H9 (cell line): ENCODE results near the gene MAN1A1. TPM values are rescaled to one million over a fixed set of nuclear protein-coding genes. Genes with fewer than 3 reads are reported as not detected.

Source experiments
- DNase-seq: peaks from one replicate; pipeline ENCODE4 v3.0.0-alpha.2; 2017
- H2AFZ ChIP-seq: one replicate; pipeline ENCODE4 v1.6.1; 2013; ENCODE audit warnings: mild to moderate bottlenecking, low read length, control low read depth, moderate library complexity
- H2AK5ac ChIP-seq: 2 replicates; pipeline ENCODE4 v1.6.1; 2013; ENCODE audit warnings: low read length, control low read depth, mixed read lengths; ENCODE audit not compliant: insufficient read length
- H2BK120ac ChIP-seq: one replicate; pipeline ENCODE4 v1.6.1; 2013; ENCODE audit warnings: low read depth, mild to moderate bottlenecking, low read length, control low read depth, inconsistent platforms; ENCODE audit not compliant: poor library complexity, severe bottlenecking
- H2BK12ac ChIP-seq: 2 replicates; pipeline ENCODE4 v1.6.1; 2013; ENCODE audit warnings: low read length, control low read depth, mixed read lengths, low read depth; ENCODE audit not compliant: insufficient read length
- H2BK15ac ChIP-seq: 2 replicates; pipeline ENCODE4 v1.6.1; 2013; ENCODE audit warnings: low read depth, low read length, control low read depth
- H2BK20ac ChIP-seq: one replicate; pipeline ENCODE4 v1.6.1; 2013; ENCODE audit warnings: low read depth, mild to moderate bottlenecking, low read length, control low read depth, inconsistent platforms; ENCODE audit not compliant: poor library complexity, severe bottlenecking
- H2BK5ac ChIP-seq: 2 replicates; pipeline ENCODE4 v1.6.1; 2013; ENCODE audit warnings: low read length, control low read depth, mixed read lengths; ENCODE audit not compliant: insufficient read length
- H3K14ac ChIP-seq: 2 replicates; pipeline ENCODE4 v1.6.1; 2013; ENCODE audit warnings: low read length, control low read depth; ENCODE audit not compliant: insufficient read depth
- H3K18ac ChIP-seq: 2 replicates; pipeline ENCODE4 v1.6.1; 2013; ENCODE audit warnings: low read depth, mild to moderate bottlenecking, mixed read lengths, low read length, control low read depth; ENCODE audit not compliant: insufficient read length
- H3K23ac ChIP-seq: 2 replicates; pipeline ENCODE4 v1.6.1; 2013; ENCODE audit warnings: low read length, control low read depth, mixed read lengths, low read depth; ENCODE audit not compliant: insufficient read length
- H3K23me2 ChIP-seq: 2 replicates; pipeline ENCODE4 v1.6.1; 2013; ENCODE audit warnings: low read depth, mild to moderate bottlenecking, mixed read lengths, low read length, control low read depth; ENCODE audit not compliant: insufficient read length, poor library complexity, severe bottlenecking
- H3K27ac ChIP-seq: 2 replicates; pipeline ENCODE4 v1.5.1; 2013; ENCODE audit warnings: low read length, control low read depth, mixed read lengths, low read depth; ENCODE audit not compliant: insufficient read length
- H3K27me3 ChIP-seq: 2 replicates; pipeline ENCODE4 v1.6.1; 2013; ENCODE audit warnings: low read length, control low read depth, inconsistent platforms; ENCODE audit not compliant: insufficient read depth
- H3K4ac ChIP-seq: 2 replicates; pipeline ENCODE4 v1.6.1; 2013; ENCODE audit warnings: low read depth, mild to moderate bottlenecking, control low read depth, inconsistent platforms, low read length, moderate library complexity
- H3K4me1 ChIP-seq: 2 replicates; pipeline ENCODE4 v1.6.1; 2013; ENCODE audit warnings: low read length, control low read depth, inconsistent platforms; ENCODE audit not compliant: insufficient read depth
- H3K4me2 ChIP-seq: 2 replicates; pipeline ENCODE4 v1.6.1; 2013; ENCODE audit warnings: low read length, control low read depth, mixed read lengths; ENCODE audit not compliant: insufficient read length, insufficient read depth
- H3K56ac ChIP-seq: 2 replicates; pipeline ENCODE4 v1.6.1; 2013; ENCODE audit warnings: low read depth, mild to moderate bottlenecking, mixed read lengths, low read length, control low read depth; ENCODE audit not compliant: insufficient read length
- H3K79me1 ChIP-seq: 2 replicates; pipeline ENCODE4 v1.6.1; 2013; ENCODE audit warnings: low read depth, mild to moderate bottlenecking, moderate library complexity, low read length, control low read depth, inconsistent platforms; ENCODE audit not compliant: insufficient read depth, poor library complexity, severe bottlenecking
- H3K79me2 ChIP-seq: 2 replicates; pipeline ENCODE4 v1.6.1; 2013; ENCODE audit warnings: low read length, control low read depth, inconsistent platforms; ENCODE audit not compliant: insufficient read depth
- H3K9ac ChIP-seq: 2 replicates; pipeline ENCODE4 v1.6.1; 2013; ENCODE audit warnings: low read length, control low read depth, mixed read lengths; ENCODE audit not compliant: insufficient read length; ENCODE audit errors: extremely low read depth
- H3K9me3 ChIP-seq: one replicate; pipeline ENCODE4 v1.6.1; 2013; ENCODE audit warnings: low read depth, low read length, inconsistent platforms; ENCODE audit not compliant: control insufficient read depth
- H3T11ph ChIP-seq: one replicate; pipeline ENCODE4 v1.6.1; 2013; ENCODE audit warnings: mild to moderate bottlenecking, low read length, control low read depth, inconsistent platforms
- H4K20me1 ChIP-seq: one replicate; pipeline ENCODE4 v1.6.1; 2013; ENCODE audit not compliant: control insufficient read depth, insufficient read length, insufficient read depth
- H4K5ac ChIP-seq: 2 replicates; pipeline ENCODE4 v1.6.1; 2013; ENCODE audit warnings: low read depth, mild to moderate bottlenecking, mixed read lengths, low read length, control low read depth; ENCODE audit not compliant: insufficient read length
- H4K8ac ChIP-seq: replicated peaks from 2 replicates; pipeline ENCODE4 v1.6.1; 2013; ENCODE audit warnings: low read length, control low read depth, mixed read lengths, low read depth; ENCODE audit not compliant: insufficient read length
- H4K91ac ChIP-seq: 2 replicates; pipeline ENCODE4 v1.6.1; 2013; ENCODE audit warnings: low read depth, mild to moderate bottlenecking, moderate library complexity, mixed read lengths, low read length, control low read depth; ENCODE audit not compliant: insufficient read length
- H3K27ac Mint-ChIP-seq, 3 experiments: 2 replicates in 2 of 3; 3 replicates in 1 of 3; pipeline ENCODE4 v1.8.0; 2020 to 2021; ENCODE audit warnings: mixed read lengths in 3 of 3, mild to moderate bottlenecking in 1 of 3, moderate library complexity in 1 of 3
- H3K27me3 Mint-ChIP-seq: 2 replicates; pipeline ENCODE4 v1.8.0; 2021; ENCODE audit warnings: low read depth, mild to moderate bottlenecking, moderate library complexity, mixed read lengths
- H3K36me3 Mint-ChIP-seq, 3 experiments: 2 replicates in 2 of 3; 3 replicates in 1 of 3; pipeline ENCODE4 v1.8.0; 2020 to 2021; ENCODE audit warnings: low read depth in 3 of 3, mixed read lengths in 3 of 3; ENCODE audit not compliant: insufficient read depth in 1 of 3
- H3K4me1 Mint-ChIP-seq, 2 experiments: 2 replicates each; pipeline ENCODE4 v1.8.0; 2020; ENCODE audit warnings: mixed read lengths in 2 of 2
- H3K4me3 Mint-ChIP-seq, 2 experiments: 2 replicates in 1 of 2; 3 replicates in 1 of 2; pipeline ENCODE4 v1.8.0; 2020 to 2021; ENCODE audit warnings: mild to moderate bottlenecking in 2 of 2, mixed read lengths in 2 of 2, moderate library complexity in 1 of 2
- H3K9me3 Mint-ChIP-seq, 2 experiments: 2 replicates in 1 of 2; 3 replicates in 1 of 2; pipeline ENCODE4 v1.8.0; 2020; ENCODE audit warnings: mild to moderate bottlenecking in 2 of 2, mixed read lengths in 2 of 2, moderate library complexity in 1 of 2
- WGBS: extraction: QIAGEN DNeasy Blood & Tissue Kit; methylation state at CpG from one replicate; pipeline ENCODE4 v1.1.7; 2013; ENCODE audit warnings: missing lambda C conversion rate, low lambda C conversion rate, mixed read lengths; ENCODE audit not compliant: insufficient read length; ENCODE audit errors: extremely low coverage; 5-methylcytosine and 5-hydroxymethylcytosine counted together
- total RNA-seq: library from RNA; stranded (reverse); gene quantifications from 2 replicates; pipeline ENCODE4 v1.2.1, GENCODE V29; 2021
- TF ChIP-seq, protein P1 (sequence below): fragments of 200-600 bp; sonication (generic); conservative IDR thresholded peaks from 3 replicates; pipeline ENCODE4 v1.8.0; 2021; ENCODE audit warnings: antibody characterized with exemption, mild to moderate bottlenecking

MAN1A1 gene
- total RNA-seq, 1 experiment from 2014 or later: 1.6 TPM

DNA sequence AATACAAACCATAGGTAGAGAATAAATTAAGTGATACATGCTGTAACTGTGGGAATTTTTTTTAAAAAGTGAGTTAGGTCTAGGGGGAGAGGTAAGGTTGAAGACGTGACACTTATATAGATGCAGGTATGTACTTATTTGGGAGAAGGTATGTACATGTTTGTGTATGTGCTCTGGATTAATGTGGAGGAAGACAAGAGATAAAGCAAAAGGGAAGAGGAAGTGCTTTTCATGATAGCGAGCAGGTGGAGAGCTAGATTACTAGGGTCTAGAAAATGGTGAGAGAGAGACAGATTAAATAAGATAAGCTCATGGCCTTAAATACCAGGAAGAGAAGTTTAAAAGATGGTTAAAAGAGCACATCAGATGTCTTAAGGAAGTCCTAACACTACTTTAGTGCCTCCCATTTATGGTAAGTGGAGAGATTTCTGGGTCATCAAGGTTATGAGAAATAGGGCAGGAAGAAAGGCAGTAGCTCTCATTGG lies 92.5 kb downstream of the MAN1A1 start:
- peaks cover 4% of the 10 kb centered on the region in 2 experiments; a peak in 3 of 4 replicates for H3K4me1 Mint-ChIP-seq
- Histone ChIP-seq H3K4ac (no peak overlapping the region), H2BK120ac (no peak overlapping the region), H3K9me3 (no peaks in the 10 kb centered on the region), H4K5ac (no peak overlapping the region), H2AFZ (no peak overlapping the region), H3K79me2 (no peaks in the 10 kb centered on the region), H3K79me1 (no peaks in the 10 kb centered on the region), H2AK5ac (no peak overlapping the region), H2BK15ac (no peak overlapping the region), H4K91ac (no peak overlapping the region), H3K14ac (no peak overlapping the region), H3K23me2 (no peaks in the 10 kb centered on the region), H2BK12ac (no peak overlapping the region), H3K4me1 (no peaks in the 10 kb centered on the region; the same call in 1 of the 2 replicates), H3K18ac (no peak overlapping the region), H3K56ac (no peak overlapping the region), H2BK5ac (no peak overlapping the region), H3K9ac (no peak overlapping the region), H4K8ac (no peak overlapping the region), H4K20me1 (no peaks in the 10 kb centered on the region), H3K27me3 (no peaks in the 10 kb centered on the region), H3K27ac (no peak overlapping the region), H3T11ph (no peak overlapping the region), H3K23ac (no peak overlapping the region), H2BK20ac (no peak overlapping the region), H3K4me2 (no peak overlapping the region)
- no CpG with 5 or more reads among the region's 2 CpGs for WGBS
- TF ChIP-seq, protein P1, sequence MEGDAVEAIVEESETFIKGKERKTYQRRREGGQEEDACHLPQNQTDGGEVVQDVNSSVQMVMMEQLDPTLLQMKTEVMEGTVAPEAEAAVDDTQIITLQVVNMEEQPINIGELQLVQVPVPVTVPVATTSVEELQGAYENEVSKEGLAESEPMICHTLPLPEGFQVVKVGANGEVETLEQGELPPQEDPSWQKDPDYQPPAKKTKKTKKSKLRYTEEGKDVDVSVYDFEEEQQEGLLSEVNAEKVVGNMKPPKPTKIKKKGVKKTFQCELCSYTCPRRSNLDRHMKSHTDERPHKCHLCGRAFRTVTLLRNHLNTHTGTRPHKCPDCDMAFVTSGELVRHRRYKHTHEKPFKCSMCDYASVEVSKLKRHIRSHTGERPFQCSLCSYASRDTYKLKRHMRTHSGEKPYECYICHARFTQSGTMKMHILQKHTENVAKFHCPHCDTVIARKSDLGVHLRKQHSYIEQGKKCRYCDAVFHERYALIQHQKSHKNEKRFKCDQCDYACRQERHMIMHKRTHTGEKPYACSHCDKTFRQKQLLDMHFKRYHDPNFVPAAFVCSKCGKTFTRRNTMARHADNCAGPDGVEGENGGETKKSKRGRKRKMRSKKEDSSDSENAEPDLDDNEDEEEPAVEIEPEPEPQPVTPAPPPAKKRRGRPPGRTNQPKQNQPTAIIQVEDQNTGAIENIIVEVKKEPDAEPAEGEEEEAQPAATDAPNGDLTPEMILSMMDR: no peak
- no peaks in the 10 kb centered on the region for H3K9me3 Mint-ChIP-seq
- no peaks in the 10 kb centered on the region; a peak in 1 of 7 replicates for H3K36me3 Mint-ChIP-seq
- H3K27me3 Mint-ChIP-seq: no peaks in the 10 kb centered on the region
- H3K4me3 Mint-ChIP-seq: no peak overlapping the region
- H3K27ac Mint-ChIP-seq: no peak overlapping the region
- DNase-seq: no peak
